Rectal smooth muscle tissue (tissue), 1 donor: ENCODE measurements around the gene HFM1.
A peak's percentile ranks its signal among the peaks of the same experiment; 100 is the strongest.
"Not testable (repeated sequence)": the region's sequence is repeated elsewhere in the genome, so short reads cannot be mapped to it uniquely, and the experiment has no call there.

Source experiments
- H3K27ac ChIP-seq: one replicate; pipeline ENCODE4 v1.7.0; 2013; ENCODE audit warnings: low read depth, low read length, inconsistent platforms
- H3K27me3 ChIP-seq: one replicate; pipeline ENCODE4 v1.7.0; 2013; ENCODE audit warnings: low read length; ENCODE audit not compliant: control insufficient read depth, insufficient read depth
- H3K36me3 ChIP-seq: one replicate; pipeline ENCODE4 v1.7.0; 2013; ENCODE audit warnings: low read length; ENCODE audit not compliant: control insufficient read depth, insufficient read depth
- H3K4me1 ChIP-seq: one replicate; pipeline ENCODE4 v1.7.0; 2013; ENCODE audit warnings: low read length; ENCODE audit not compliant: control insufficient read depth, insufficient read depth
- H3K4me3 ChIP-seq: one replicate; pipeline ENCODE4 v1.7.0; 2013; ENCODE audit warnings: low read length
- H3K9ac ChIP-seq: one replicate; pipeline ENCODE4 v1.7.0; 2013; ENCODE audit warnings: low read length

The HFM1 gene

DNA sequence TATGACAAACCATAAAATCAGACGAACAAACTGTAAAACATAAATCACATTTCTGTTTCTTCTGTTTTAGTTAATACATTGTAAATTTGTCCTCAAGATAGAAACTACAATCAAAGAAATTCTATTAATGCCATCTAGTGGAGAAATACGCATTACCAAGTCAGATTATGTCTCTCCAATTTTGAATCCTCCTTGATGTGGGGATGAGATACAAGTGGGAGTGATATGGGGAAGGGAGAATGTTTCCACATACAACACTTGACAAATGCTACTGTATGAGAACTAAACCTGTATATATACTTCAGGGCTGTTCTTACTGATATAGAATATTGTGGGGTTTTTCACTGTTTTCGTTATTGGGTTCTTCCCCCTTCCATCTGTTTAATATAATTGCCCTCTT, 2.6 kb downstream of the HFM1 start:
- Histone ChIP-seq H3K9ac (no peak overlapping the region), H3K36me3 (no peaks in the 10 kb centered on the region), H3K4me1 (peaks cover 10% of the 10 kb centered on the region), H3K4me3 (no peak overlapping the region), H3K27ac (no peak overlapping the region), H3K27me3 (no peaks in the 10 kb centered on the region)

DNA sequence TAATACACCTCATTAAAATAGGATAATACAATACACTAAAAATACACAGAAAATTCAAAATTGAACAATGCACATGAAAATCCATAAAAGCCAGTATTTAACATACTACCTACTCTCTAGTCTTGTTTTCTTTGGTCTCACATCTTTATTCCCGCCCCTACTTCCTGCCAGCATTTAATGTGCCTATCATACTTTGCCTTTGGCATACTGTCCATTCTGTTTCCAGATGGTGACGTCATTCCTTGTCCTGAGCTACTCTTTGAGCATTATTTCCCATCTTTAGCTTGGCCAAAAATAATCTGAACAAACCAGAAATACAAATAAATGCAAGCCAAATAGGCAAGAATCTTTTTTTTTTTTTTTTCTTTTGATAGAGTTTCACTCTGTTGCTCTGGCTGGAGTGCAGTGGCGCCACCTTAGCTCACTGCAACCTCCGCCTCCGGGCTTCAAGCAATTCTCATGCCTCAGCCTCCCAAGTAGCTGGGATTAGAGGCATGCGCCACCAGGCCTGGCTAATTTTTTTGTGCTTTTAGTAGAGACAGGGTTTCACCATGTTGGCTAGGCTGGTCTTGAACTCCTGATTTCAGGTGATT, 4.4 kb downstream of the HFM1 start:
- Histone ChIP-seq H3K9ac (no peak overlapping the region), H3K4me1 (peaks cover 10% of the 10 kb centered on the region), H3K4me3 (no peak overlapping the region), H3K27ac (no peak overlapping the region), H3K36me3 (no peaks in the 10 kb centered on the region), H3K27me3 (no peaks in the 10 kb centered on the region)

DNA sequence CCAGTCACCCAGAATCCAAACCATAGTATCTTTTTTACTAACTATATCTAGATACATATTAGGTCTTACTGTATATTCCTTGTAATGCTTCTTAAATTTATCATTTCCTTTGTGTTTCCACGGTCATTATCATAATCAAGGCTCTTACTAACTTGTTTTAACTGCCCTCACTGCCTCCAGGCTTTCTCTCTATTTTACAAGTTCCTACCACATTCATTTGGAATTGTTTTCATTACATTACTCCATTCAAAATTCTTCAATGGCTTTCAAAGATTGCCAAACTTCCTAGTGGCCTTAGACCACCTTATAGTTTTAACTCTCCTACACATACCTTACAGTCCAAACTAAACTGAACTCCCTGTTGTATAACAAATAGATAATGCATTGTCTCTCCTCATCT, 6.3 kb downstream of the HFM1 start:
- Histone ChIP-seq H3K4me3 (no peak overlapping the region), H3K27me3 (no peaks in the 10 kb centered on the region), H3K9ac (no peak overlapping the region), H3K4me1 (peaks cover 10% of the 10 kb centered on the region), H3K27ac (peak overlapping the region; percentile 22), H3K36me3 (no peaks in the 10 kb centered on the region)

DNA sequence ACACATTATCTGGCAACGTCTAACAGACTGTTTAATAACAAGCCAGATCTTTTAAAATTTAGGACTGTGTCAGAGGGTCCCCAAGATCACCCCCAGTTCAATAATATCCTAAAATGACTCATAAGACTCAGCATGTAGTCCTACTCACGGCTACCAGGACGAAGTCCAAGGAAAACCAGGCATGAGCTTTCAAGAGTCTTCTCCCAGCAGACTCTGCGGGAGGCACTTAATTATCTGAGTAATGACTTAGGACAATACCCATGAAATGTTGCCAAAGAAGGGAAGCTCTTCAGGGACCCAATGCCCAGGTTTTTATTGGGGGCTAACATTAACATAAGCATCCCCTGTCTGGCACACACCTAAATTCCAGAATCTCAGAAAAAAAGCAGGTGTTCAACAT, 7.0 kb downstream of the HFM1 start:
- no peaks in the 10 kb centered on the region for H3K27me3 ChIP-seq
- peak overlapping the region; percentile 22 for H3K27ac ChIP-seq
- no peak overlapping the region for H3K9ac ChIP-seq

DNA sequence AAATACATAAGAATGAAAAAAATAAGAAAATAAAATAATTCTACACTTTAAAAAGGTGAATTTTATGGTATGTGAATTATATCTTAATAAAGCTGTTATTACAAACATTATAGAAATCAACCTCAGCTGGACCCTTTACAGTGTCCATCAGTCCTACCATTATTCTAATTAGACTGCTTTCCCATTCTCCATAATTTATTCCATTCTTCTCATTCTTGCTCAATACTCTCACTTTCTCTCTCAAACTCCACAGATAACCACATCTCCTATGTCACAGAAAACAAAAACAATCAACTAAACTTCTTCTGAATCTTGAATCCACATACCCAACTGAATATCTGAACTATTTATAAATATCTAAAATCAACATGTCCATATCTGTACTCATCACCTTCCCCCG, 11.6 kb downstream of the HFM1 start:
- no peak overlapping the region for H3K27ac ChIP-seq
- no peak overlapping the region for H3K9ac ChIP-seq
- no peaks in the 10 kb centered on the region for H3K27me3 ChIP-seq
- H3K4me1 ChIP-seq: peaks cover 7% of the 10 kb centered on the region
- no peak overlapping the region for H3K4me3 ChIP-seq
- no peaks in the 10 kb centered on the region for H3K36me3 ChIP-seq

More for the DNA sequence above, 7.0 kb downstream of the HFM1 start:
- no peaks in the 10 kb centered on the region for H3K36me3 ChIP-seq
- H3K4me3 ChIP-seq: no peak overlapping the region
- peaks cover 10% of the 10 kb centered on the region for H3K4me1 ChIP-seq

DNA sequence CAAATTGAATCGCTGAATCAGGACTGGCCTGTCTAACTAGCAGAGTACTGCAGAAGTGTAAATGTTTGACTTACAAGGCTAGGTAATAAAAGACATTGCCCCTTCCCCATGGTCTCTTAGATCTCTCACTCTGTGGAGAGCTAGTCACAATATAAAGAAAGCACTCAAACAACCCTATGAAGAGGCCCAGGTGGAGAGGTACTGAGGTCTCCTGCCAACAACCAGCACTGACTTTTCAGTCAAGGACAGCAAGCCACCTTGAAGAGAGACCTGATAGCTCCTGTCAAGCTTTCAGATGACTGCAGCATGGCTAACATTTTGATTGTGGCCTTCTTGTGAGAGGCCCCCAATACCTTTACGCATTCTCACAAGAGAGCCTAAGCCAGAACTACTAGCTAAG, 18.5 kb downstream of the HFM1 start:
- no peak overlapping the region for H3K27ac ChIP-seq
- H3K4me1 ChIP-seq: no peaks in the 10 kb centered on the region
- H3K9ac ChIP-seq: no peak overlapping the region
- H3K36me3 ChIP-seq: no peaks in the 10 kb centered on the region
- H3K4me3 ChIP-seq: no peak overlapping the region
- no peaks in the 10 kb centered on the region for H3K27me3 ChIP-seq

DNA sequence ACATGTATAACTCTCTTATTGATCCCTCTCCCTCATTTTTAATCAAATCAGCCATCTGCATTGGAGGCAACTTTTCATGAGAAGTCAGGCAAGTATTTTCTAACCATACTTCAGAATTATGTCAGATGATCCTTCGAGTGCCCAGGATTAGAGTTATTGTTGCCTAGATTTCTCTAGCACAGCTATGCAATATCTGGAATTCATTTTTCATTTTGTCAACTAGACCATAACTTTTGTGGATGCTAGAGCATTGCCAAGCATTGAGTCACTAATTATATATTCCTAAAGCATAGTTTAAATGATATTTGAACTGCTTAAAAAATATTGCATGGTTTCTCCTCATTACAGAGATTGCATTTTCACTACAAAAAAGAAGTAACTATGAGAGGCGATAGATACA, 21.2 kb downstream of the HFM1 start:
- H3K4me1 ChIP-seq: no peaks in the 10 kb centered on the region
- no peaks in the 10 kb centered on the region for H3K27me3 ChIP-seq
- no peak overlapping the region for H3K4me3 ChIP-seq
- no peaks in the 10 kb centered on the region for H3K36me3 ChIP-seq
- no peak overlapping the region for H3K27ac ChIP-seq
- no peak overlapping the region for H3K9ac ChIP-seq

DNA sequence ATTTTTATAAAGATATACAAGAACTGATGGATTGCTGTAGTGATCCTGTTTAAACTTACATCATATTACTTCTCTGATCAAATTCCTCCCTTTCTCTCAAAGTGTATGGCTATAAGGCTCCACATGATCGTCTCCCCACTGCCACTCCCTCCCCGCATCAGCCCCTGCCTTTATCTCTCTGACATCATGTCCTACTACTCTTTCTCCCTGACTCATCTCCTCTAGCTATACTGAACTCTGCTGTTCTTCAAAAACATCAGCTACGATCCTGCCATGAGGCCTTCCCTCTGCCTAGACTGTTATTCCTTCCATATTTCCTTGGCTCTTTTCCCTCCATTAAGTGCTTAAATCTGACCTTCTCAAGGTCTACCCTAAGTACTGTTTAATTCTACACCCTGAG, 22.8 kb downstream of the HFM1 start:
- no peaks in the 10 kb centered on the region for H3K27me3 ChIP-seq
- no peak overlapping the region for H3K27ac ChIP-seq
- no peak overlapping the region for H3K4me3 ChIP-seq
- H3K36me3 ChIP-seq: no peaks in the 10 kb centered on the region
- no peaks in the 10 kb centered on the region for H3K4me1 ChIP-seq
- no peak overlapping the region for H3K9ac ChIP-seq

DNA sequence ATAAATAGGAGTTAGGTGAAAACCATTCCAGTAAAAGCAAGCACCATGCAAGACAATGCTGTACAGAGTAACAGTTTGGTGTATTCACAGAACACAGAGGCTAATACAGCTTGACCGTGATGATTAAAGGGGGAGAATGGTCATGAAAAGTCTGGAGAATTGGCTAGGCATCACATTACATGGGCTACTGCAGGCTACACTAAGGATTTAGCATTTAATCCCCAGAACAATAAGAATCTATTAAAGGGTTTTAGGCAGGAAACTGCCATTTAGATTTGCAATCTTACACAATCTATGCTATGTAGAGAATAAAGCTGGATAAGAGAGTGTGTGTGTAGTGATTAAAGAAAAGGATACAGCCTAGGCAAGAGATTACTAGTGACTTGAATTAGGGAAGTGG, 30.6 kb downstream of the HFM1 start:
- Histone ChIP-seq H3K36me3 (no peaks in the 10 kb centered on the region), H3K4me1 (no peaks in the 10 kb centered on the region), H3K9ac (no peak overlapping the region), H3K27me3 (no peaks in the 10 kb centered on the region), H3K4me3 (no peak overlapping the region), H3K27ac (no peak overlapping the region)

DNA sequence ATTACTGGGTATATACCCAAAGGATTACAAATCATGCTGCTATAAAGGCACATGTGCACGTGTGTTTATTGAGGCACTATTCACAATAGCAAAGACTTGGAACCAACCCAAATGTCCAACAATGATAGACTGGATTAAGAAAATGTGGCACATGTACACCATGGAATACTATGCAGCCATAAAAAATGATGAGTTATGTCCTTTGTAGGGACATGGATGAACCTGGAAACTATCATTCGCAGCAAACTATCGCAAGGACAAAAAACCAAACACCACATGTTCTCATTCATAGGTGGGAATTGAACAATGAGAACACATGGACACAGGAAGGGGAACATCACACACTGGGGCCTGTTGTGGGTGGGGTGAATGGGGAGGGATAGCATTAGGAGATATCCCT, 32.4 kb downstream of the HFM1 start:
- not testable (repeated sequence) for H3K27me3 ChIP-seq, H3K36me3 ChIP-seq, H3K27ac ChIP-seq, H3K4me3 ChIP-seq, H3K9ac ChIP-seq, H3K4me1 ChIP-seq

DNA sequence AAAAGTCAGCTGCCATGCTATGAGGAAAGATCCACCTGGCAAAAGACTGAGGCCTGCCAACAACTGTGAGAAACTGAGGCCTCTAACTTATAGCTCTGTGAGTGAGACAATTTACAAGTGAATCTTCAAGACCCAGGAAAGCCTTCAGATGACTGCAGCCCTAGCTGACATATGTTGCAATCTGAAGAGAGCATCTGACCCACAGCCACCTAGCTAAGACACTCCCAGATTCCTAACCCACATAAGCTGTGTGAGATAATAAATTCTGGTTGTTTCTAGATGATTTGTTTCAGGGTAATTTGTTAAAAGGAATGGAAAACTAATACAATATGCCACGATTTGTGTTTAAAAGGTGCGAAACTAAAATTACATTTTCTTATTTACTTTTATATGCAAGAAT, 55.1 kb downstream of the HFM1 start:
- no peaks in the 10 kb centered on the region for H3K27me3 ChIP-seq
- no peaks in the 10 kb centered on the region for H3K36me3 ChIP-seq
- H3K4me3 ChIP-seq: no peak overlapping the region
- no peak overlapping the region for H3K9ac ChIP-seq
- no peak overlapping the region for H3K27ac ChIP-seq
- no peaks in the 10 kb centered on the region for H3K4me1 ChIP-seq

DNA sequence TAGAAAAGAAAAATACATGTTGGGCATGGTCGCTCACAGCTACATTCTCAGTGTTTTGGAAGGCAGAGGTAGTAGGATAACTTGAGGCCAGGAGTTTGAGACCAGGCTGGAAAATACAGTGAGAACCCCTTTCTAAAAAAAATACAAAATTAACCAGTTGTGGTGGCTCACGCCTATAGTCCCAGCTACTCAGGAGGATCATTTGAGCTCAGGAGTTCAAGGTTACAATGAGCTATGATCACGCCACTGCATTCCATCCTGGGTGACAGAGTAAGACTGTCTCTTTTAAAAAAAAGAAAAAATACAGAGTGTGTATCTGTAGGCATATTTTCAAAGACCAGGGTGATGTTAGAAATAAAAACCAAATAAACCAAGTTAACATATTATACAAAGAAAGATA, 57.8 kb downstream of the HFM1 start:
- H3K4me3 ChIP-seq: no peak overlapping the region
- no peaks in the 10 kb centered on the region for H3K36me3 ChIP-seq
- H3K9ac ChIP-seq: no peak overlapping the region
- no peak overlapping the region for H3K27ac ChIP-seq
- H3K4me1 ChIP-seq: no peaks in the 10 kb centered on the region
- H3K27me3 ChIP-seq: no peaks in the 10 kb centered on the region

DNA sequence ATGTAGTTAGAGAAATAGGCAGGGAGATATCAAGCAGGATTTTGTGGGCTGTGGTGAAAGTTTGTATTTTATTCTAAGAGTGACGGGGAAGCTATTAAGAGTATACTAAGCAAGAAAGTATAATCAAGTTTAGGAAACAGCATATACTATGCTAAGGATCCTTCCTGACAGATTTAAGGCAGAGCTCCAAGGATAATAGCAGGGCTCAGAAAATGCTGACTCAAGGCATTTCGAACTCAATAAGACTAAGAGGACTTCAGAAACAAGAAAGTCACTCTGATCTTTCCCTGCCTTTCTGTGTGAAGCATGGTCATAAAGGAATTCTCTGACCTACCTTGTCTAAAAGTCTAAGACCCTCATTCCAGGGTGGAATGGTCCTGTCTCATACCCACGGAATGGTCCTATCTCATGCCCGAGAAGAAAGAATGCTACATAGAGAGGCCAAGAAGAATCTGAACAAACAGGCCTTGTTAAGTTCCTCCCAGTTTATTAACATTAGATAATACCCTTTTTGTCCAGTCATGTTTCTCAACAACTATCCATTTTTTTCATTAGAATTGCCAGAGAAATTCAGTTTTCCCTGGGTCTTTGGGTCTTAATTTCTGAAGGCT, 59.1 kb downstream of the HFM1 start:
- H3K27ac ChIP-seq: no peak overlapping the region
- no peaks in the 10 kb centered on the region for H3K27me3 ChIP-seq
- no peaks in the 10 kb centered on the region for H3K4me1 ChIP-seq
- H3K36me3 ChIP-seq: no peaks in the 10 kb centered on the region
- no peak overlapping the region for H3K4me3 ChIP-seq
- H3K9ac ChIP-seq: no peak overlapping the region
